Activated CD4-positive, alpha-beta T cell treated with anti-CD3 and anti-CD28 coated beads, Interleukin-2, Interleukin-4, amounts not matched to agents 100 ng/mL and 50 ng/mL, durations not matched to agents 16 hours and 8 hours (primary cell): ENCODE measurements around the gene CD46.

Source experiments
- DNase-seq: peaks from one replicate; pipeline ENCODE4 v3.0.0-alpha.2; 2020; ENCODE audit warnings: low spot score

Gene CD46

DNA sequence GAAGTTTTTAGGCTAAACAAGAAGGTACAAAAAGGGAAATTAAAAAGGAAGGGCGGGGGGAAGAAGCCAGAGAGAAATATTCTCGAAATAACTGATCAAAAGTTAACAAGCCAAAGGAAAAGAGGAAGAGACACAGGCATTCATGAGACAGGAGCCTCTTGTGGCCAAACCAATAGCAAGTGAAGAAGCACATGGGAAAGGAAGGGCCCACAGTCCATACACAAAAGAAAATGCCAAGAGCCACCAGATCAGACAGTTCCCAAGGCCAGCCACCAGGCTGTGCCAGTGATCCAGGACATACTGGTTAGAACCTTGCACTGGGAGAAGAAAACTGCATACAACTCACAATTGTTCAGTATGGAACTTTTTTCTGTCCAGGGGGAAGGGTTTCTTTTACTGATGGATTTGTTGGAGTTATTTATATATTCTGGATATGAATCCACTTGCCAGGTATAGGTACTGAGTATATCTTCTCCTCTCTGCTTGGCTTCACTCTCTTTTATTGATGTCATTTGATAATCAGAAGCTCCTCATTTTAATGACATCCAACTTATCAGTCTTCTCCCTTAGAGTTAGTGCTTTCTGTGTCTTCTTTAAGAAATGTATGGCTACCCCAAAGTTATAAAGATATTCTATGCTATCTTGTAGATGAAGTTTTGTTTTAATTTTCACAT lies 76.8 kb downstream of the CD46 start:
- DNase-seq = peak; percentile 60

DNA sequence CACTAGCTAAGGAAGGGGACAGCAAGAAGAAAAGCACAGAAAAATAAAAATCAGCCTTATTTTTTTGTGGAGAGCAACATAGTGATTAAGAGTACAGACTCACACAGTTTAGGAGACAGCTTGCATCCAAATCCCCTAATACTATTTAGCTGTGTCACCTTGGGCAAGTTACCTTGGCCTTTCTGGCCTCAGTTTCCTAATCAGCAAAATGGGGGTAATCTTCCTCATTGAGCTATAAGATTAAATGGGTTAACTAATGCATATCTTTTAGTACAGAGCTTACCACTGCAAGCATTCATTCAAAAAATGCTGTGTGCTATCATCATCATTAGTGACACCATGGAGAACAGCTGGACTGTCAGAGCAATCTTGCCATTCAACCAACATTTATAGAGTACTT lies 77.7 kb downstream of the CD46 start:
- no peak for DNase-seq

DNA sequence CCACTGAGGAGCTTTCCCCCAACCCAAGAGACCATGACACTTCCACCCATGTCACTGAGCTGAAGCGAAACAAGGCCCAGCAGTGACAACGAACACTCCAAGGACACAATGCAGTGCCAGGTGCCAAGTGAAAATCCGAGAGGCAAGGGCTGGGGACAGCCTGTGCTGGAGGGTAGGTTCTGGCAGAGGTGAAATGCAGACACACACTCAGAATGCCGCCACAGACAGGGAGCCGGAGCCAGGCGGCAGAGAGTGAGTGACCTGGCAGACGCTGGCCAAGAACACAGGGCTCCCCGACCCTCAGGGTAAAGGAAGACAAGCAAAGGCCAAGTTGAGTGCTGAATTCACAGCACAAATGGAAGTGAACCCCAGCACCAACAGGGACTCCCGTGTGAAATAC lies 78.9 kb downstream of the CD46 start:
- no peak for DNase-seq

DNA sequence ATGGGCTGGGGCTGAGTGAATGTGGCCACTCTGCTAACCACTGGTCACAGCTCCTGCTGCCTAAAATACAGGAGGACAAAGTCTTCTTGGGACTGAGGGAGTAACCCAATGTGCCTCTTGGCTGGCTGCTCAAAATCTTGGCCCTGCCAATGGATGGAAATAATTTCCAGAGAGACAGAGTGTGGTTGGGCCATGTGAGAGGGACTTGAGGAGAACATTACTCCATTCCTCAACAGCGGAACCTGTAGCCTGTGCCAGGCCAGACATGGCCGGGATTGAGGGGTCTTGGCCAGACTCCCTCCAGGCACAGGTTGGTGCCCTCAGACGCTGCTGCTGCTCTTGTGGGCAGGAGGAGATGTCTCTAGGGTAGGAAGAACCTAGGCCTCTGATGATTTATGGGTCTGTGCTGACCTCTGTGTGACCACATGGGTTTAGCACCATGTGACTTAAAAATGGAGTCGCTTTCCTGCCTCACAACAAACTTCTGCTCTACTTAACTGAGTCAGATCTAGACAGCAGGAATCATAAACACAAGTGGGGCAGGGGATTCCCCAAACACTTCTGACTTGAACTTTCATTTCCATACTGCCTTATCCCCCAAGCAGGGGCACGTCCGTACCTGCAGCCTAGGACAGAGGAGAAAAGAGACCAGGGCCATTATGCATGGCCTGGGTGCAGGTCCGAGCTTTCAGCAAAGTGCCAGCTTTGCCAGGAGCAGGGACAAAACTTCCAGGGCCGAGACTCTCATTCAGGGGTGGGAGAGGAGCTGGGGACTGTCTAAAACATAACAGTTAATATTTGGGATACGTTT lies 79.9 kb downstream of the CD46 start:
- DNase-seq = peak; percentile 85

DNA sequence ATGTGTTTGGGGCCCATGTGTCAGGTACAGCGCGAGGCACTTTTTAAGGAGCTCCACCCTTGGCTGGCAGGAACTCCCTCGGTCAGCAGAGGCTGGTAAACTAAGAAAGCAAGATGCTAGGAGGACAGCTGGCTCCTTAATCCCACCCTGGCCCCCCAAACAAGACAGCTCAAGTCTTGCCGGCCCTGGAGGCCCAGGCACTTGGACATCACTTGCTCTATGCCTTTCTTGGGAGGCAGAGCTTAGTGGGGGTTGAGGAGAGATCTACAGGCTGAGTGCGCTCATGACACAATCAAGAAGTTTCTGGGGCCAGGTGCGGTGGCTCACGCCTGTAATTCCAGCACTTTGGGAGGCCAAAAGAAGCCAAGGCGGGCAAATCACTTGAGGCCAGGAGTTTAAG lies 80.9 kb downstream of the CD46 start:
- no peak for DNase-seq

DNA sequence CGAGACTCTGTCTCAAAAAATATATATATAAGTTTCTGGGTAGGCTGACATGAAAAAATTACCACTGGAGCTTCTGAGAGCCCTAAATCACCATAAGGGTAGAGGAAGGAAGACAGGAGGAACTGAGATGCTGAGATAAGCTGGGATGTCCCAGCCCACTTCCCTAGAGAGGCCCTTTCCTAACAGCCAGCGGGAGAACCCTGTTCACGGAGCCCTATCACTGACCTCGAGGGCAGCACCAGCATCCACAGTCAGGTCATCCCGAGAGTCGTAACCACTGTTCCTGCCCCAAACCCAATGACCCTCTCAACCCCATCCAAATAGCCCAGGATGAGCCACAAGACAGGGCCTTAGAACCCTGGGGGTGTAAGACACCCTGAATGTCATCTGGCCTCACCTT lies 81.5 kb downstream of the CD46 start:
- DNase-seq = no peak

DNA sequence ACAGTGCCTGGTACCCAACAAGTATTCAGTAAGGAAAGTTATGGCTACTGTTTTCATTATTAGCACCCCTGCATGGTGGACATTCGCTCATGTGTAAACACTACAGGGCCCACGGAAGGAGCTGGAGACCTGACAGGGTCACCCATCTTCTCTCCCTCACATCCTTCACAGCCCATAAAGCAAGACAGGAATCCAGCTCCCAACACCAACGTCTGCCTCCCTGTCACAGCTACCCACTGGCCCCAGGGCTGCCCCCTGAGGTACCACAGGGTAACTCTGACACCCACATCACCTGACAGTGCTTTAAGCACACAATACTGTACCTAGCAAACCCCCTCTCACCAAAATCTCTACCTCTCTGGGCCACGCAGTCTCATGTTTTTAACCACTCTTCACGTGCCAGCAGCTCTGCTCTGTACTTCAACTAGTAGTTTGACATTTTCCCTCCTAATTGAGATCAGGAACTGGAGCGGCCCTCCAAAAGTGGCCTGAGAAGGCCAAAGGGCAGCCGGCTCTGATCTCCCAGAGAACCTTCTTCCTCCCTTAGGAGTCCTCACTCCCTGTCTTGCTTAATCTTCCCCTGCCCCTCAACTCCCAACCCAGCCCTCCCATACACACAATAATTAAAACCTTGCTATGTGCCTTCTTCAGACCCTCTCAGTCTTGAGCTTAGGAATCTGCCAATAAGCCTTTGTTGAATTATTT lies 82.3 kb downstream of the CD46 start:
- no peak for DNase-seq

DNA sequence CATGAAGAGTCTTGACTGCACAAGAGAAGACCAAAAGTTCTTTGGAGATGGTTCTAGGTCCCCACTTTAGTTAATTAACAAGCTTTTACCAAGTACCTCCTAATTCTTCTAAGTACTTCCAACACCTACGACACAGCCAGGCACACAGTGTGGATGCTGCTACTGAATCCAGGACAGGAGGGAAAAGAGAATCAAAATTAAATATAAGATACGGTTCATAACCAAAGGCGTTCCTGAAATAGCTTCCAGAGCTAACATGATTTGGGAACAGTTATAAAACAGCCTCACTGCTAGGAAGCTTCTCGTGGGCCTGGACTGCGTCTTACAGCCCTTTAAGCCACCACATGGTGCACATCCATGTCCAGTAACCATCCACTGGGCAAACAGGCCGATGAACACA lies 84.1 kb downstream of the CD46 start:
- DNase-seq = no peak

DNA sequence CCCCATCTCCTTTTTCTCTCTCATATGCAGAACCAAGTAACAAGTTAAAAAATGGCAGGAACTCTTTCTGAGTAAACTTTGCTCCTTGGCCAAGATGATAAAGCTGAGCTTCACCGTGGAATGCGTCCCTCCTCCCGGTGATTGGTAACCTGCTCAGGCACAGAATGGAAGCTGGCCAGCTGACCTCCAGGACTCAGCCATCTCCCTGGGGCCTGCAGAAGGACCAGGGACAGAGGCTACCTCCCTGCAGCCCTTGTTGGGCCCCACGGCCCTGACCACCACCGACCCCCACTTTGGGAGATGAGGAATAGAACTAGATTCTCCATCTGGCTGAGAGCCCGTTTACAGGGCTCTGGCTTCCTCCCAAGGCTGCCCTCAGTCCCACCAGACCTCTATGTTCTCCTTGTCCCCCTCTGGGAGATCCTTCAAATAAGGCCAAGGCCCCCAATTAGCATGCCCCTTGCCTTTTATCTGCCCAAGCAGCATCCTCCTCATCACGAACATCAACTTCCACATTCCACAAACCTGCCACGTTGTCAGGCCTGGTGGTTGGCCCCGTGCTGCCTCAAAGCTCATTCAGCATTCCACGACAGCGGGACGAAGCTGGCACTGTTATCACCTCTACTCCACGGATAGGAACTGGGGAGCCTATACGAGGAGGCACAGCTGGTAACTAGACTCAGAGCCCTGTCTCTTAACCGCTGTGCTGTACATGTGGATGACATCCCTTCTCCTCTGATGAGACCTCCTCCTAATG lies 84.9 kb downstream of the CD46 start:
- no peak for DNase-seq

DNA sequence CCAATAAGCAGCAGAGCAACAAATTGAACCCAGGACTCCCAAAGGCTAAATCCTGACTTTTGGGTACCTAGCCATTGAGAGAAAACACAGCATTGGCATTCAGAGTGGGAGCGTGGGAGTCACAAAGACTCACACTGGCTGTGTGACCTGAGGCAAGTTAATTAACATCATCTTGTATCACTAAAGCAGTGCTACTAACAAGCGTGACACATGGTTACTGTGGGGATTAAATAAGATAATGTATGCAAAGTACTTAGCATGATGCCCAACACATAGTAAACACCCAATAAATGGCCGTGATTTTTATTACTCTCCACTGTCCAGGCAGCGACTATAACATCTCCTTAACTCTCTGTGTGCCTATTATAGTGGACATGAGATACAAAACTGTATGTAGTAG lies 85.8 kb downstream of the CD46 start:
- no peak for DNase-seq

DNA sequence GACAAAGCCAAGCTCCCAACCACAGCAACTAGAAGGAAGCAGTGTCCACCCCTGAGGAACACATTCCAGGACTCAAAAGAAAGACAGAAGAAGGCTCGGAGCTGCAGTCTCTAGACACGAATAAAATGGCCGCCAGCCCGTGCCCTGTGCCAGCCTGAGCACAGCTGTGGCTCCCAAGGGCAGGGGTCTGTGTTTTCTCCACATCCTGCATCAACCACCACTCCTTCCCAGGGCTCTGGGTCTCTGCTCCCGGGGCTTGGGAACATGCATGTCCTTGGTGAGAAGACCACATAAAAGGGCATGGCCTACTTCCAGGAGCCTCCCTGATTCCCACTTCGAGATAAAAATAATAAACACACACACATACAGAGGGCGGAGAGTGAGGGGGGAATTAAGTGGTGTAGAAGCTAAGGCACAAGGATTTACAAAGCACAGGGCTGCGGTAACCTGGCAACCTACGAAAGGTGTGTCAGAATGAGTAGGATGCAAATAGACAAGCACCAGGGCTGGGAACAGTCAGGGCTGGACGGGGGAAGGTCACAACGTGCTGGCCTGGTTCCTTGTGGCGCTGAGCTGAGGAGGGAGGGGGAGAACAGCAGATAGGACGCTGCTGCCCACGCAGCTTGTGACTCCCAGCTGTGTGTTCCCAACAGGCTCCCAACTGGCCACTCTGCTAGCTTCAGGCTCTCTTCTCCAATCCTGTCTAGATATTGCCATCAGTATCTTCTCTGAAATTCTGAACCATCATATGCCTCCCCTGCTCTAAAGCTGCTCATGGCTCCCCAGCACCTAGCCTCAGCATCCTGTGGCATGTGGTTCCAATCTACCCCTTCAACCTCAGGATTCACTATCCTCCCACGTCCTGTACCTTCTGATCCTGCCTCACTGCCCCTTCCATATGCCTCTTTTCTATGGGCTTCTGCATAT lies 86.6 kb downstream of the CD46 start:
- DNase-seq = no peak

DNA sequence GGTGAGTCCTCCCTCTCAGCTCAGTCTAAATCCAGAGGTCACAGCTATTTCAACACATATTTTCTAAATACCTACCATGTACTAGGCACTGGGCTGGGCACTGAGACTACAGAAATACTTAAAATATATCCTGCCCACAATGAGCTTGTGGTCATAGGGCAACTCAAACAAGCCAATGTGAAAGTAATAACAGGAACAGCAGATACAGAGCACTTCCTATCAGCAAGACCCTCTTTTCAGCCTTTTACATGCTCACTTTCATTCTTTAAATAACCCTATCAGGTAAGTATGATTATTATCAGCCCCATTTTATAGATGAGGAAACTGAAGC lies 87.2 kb downstream of the CD46 start:
- DNase-seq = no peak

DNA sequence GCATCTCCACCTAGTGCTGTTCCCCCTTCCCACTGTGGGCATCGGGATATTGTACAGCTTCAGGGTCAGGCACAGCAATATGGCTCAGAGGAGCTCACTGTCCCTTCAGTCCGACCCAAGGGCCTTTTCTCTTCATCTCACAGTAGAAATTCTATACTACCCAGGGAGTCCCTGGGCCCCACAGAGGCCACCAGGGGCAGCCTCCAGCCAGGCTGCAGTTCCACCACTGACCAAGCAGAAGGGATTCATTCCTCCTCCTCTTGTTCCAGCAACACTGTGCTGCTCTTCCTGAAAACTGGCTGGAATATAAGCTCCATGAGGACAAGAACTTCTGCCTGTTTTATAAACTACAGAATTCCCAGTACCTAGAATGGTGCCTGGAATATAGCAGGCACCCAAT lies 88.5 kb downstream of the CD46 start:
- no peak for DNase-seq

DNA sequence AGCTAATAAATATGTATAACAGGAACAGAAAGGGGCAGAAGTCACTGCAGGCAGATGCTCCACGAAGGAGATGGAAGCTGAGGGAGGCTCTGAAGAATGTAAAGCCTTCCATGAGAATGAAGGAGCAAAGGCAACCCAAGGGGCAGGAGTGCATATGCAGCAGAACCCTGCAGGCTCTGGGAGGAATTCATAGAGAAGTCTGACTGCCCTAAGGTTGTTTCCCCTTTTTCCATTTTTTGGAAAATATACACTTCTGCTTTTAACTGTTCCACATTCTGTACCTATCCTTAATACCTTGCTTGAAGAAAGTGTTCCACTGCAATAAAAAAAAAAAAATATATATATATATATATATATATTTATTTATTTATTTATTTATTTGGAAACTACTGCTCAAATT lies 89.4 kb downstream of the CD46 start:
- DNase-seq = no peak

DNA sequence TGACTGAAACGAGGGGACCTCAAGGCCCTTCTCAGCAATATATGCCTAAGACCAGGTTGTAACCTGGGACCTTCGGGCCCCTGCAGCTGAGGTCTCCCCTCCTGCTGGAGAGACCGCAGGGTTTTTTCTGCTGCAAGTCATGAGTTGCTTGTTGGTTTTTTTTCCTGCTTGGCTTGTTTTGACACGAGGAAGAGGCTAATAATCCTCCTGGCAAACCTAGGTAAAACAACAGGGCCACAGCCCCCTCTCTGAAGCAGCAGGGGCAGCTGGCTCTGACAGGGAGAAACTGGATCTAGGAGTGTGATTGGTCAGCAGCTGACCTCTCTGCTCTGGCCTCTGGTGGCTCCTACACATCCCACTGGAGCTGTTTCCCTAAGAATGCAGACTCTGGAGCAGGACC lies 90.0 kb downstream of the CD46 start:
- DNase-seq = no peak

DNA sequence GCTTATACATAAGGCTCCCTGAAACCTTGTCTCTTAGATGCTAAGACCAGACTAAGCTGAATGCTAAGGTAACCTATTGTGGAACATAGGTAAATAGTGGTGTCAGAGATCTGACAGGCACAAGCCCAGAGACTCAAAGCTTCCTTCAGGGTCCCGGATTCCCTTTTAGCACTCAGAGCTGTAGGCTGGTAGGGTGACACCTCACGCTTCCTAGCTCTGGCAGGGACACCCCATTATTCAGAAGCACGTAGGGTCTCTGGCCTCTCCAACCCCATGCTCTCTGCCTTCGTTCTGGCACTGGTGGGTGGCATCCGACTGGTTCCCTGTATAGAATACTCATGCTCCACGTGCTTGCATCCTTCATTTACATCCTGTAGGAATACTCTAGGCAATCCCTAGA lies 90.7 kb downstream of the CD46 start:
- DNase-seq = no peak

DNA sequence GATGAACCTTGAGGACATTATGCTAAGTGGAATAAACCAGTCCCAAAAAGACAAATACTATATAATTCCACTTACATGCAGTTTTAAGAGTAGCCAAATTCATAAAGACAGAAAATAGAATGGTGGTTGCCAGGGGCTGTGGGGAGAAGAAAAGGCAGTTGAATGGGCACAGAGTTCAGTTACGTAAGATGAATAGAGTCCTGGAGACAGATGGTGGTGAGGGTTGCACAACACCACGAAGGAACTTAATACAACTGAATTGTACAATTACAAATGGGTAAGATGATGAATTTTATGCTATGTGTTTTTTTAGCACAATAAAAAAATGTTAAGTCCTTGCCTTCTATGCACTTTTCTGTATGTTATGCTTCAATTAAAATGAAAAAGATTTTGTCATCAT lies 92.5 kb downstream of the CD46 start:
- no peak for DNase-seq
